Measurements from ENCODE around the gene HNRNPA2B1. TPM values are rescaled to one million over a fixed set of nuclear protein-coding genes. Genes with fewer than 3 reads are reported as not detected.
A peak's percentile ranks its signal among the peaks of the same experiment; 100 is the strongest.
"Not testable (repeated sequence)": the region's sequence is repeated elsewhere in the genome, so short reads cannot be mapped to it uniquely, and the experiment has no call there.

The HNRNPA2B1 gene
- total RNA-seq, 1 experiment from 2014 or later: 347 TPM

DNA sequence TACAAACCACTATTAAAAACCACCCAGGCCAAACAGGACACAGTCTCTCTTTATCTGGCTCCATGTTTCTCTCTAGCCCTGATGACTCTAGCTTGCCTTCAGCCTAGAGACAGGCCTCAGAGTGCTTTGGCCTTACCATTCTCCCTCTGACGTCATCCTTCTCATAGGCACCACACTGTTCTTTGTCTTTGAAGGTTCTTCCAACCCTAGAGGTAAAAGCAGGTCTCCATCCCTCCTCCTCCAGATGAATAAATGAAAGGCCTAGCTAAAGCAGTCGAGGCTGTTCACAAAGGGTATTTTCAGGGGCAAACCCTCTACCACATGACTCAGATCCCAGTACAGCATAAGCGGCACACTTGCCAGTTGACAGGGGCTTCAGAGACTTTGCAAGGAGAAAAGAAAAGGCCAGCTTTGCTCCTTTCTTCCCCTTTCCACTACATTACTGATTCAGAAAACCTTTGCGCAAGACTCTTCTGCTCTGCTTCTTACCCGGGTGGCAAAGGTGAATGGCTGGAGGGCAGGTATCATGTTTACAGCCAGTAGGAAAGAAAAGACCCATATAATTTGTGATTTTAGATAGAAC lies 33.8 kb downstream of the HNRNPA2B1 start:
- no peak for DNase-seq (ENCODE audit: low read depth)

DNA sequence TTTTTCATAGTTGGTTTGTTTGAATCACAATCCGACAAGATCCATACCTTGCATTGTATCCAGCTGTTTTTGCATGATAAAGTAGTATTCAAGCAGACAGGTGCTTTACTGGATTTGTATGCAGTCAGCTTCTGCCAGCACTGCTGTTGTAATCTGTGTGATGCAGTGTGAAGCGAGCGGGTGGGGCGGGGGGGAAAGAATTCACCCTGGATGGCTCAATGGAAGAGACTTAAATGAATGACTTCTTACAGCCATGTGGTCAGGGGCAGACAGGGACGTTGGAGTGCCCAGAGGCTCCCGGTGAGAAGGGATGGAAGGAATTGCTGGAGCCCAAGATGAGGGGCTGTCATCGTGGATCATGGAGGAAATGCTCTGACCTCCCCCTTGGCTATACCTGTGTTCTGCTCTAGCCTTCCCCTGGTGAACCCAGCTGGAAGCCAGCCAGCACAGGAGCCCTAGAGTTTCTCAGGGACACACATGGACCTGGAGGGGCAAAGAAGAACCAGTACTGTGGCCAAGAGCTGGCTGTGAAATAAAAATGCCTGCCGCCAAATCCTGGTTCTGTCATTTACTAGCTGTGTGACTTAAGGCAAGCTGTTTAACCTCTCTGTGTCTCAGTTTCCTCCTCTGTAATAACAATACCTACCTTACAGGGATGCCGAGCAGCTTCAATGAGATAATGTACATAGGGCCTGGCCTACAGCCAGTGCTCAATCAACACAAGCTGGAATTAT lies 34.4 kb downstream of the HNRNPA2B1 start:
- no peak for DNase-seq (ENCODE audit: low read depth)

DNA sequence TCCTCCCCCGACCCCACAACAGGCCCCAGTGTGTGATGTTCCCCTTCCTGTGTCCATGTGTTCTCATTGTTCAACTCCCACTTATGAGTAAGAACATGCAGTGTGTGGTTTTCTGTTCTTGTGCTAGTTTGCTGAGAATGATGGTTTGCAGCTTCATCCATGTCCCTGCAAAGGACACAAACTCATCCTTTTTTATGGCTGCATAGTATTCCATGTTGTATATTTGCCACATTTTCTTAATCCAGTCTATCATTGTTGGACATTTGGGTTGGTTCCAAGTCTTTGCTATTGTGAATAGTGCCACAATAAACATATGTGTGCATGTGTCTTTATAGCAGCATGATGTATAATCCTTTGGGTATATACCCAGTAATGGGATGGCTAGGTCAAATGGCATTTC lies 36.7 kb downstream of the HNRNPA2B1 start:
- not testable (repeated sequence) for DNase-seq (ENCODE audit: low read depth)

DNA sequence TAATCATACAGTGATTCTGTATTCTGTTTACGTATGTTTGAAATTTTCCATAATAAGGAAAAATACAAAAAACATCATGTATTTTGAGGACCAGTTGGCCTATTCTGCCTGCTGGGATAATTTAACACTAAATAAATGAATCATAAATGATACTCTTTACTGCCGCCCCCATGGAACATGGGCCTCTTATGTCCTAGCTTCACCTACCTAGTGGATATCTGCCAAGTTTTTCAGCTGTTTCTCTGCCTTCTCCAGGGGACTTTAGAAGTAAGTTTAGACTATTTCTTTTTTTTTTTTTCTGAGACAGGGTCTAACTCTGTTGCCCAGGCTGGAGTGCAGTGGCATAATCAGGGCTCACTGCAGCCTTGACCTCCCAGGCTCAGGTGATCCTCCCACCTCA lies 38.1 kb downstream of the HNRNPA2B1 start:
- peak; percentile 65 for DNase-seq (ENCODE audit: low read depth)

DNA sequence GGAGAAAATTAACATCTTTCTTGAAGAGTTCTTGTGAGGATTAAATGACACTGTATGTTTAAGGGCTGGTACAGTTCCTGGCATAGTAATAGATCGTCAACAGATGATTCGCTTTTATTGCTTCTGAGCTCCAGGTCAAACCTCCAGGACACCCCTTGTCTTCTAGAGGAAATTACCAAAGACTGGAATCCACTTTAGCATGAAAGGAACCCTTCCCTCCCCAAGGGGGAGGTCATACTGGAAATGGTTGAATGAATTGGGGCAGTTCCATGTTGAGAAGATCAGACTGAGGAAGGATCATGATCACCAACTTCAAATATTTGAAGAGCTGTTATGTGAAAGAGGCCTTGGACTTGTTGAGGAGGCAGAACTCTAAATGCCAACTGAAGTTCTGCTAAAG lies 39.6 kb downstream of the HNRNPA2B1 start:
- DNase-seq (ENCODE audit: low read depth): no peak

DNA sequence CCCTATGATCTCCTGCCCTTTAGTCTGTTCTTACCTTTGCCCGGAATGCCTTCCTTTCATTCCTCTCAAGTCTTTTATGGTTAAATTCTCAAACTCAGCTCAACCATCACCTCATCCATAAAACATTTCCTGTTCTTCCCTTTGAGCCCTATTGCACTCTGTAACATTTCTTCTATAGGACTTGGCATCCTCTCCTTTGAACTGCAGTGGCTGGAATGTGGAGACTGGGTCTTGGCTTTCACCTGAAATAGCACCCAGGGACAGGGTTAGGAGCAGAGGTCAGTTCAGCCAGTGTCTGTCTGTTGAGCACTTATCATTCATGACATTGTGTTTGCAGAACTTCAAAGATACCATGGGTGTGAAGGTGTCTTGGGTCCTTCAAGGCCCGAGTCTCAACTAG lies 41.3 kb downstream of the HNRNPA2B1 start:
- DNase-seq (ENCODE audit: low read depth): no peak

DNA sequence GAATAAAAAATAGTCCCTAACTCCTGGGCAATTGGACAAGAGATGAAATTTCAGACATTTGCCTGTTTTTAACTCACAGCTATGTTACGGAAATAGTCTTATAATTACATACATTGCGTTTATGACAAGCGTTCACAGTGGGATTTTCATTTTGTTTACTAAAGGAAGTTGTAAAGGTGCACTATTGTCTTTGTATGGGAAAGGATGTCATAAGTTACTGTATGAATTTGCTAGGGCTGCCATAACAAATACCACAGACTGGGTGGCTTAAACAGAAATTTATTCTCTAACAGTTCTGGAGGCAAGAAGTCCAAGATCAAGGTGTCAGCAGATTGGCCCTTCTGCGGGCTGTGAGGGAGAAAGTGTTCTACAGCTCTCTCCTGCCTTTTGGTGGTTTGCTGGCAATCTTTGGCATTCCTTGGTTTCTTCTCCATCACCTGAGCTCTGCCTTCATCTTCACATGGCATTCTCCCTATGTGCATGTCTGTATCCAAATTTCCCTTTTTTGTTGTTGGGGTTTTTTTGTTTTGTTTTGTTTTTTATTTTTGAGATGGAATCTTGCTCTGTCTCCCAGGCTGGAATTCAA lies 42.9 kb downstream of the HNRNPA2B1 start:
- DNase-seq (ENCODE audit: low read depth): no peak

DNA sequence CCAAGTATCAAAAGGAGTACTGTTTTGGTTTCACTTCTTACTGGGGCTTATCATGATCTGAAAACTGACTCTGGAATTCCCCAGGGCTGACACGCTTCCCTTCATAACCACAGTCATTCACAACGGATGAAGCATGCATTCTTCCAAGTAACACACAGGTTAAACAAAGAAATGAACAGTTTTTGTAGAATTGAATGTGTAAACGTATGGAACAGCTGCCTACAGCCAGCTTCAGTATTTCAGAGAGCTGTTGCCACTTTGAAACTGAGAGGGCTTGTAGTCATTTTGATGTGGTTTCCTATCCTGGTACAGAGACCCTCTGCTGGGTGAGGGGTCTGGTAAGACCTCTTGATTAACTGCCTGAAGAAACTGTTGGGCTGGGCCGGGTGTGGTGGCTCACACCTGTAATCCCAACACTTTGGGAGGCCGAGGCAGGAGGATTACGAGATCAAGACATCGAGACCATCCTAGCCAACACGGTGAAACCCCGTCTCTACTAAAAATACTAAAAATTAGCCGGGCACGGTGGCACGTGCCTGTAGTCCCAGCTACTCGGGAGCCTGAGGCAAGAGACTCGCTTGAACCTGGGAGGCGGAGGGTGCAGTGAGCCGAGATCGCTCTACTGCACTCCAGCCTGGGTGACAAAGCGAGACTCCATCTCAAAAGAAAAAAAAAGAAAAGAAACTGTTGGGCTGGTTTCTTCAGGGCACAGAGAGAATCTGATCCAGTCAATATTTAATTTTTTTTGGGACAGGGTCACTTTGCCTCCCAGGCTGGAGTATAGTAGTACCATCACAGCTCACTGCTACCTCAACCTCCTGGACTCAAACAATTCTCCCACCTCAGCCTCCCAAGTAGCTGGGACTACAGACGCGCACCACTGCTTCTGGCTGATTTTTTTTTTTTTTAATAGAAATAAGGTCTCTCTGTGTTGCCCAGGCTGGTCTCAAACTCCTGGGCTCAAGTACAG lies 43.8 kb downstream of the HNRNPA2B1 start:
- peak; percentile 93 for DNase-seq (ENCODE audit: low read depth)

DNA sequence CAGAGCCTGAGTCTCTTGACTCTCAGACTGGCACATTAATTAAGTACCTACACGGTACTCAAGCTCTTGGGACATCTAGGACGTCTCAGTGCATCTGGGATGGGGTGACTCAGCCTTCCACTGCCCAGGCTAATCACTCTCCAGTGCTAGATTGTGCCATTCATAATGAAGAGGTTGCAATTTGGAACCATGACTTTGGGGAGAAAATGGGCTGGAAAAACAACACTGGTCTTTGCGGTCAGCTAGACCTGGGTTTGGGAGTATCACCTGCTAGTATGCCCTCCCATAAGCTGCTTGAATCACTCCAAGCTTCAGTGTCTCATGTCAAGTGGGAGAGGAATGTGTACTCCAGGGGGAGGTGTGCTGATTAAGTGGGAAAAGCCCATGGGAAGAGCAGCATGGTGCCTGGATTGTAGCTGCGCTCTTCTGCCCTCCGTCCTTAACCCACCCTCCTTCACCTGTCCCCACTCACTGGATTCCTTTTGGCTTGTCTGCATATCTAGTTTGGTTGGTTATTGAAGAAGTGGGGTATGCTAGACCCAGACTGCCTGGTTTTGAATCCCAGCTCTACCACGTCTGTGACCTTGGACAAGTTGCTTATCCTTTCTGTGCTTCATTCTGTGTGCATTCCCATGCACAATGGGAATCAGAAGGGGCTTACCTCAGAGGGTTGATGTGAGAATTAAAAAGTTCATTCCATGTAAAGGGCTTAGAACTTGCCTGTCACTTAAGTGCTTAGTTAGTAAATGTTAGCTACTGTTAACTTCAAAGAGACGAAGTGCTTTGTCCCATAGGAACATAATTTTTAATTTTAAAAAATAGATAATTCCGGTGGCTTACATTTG lies 44.8 kb downstream of the HNRNPA2B1 start:
- DNase-seq (ENCODE audit: low read depth): peak; percentile 64

DNA sequence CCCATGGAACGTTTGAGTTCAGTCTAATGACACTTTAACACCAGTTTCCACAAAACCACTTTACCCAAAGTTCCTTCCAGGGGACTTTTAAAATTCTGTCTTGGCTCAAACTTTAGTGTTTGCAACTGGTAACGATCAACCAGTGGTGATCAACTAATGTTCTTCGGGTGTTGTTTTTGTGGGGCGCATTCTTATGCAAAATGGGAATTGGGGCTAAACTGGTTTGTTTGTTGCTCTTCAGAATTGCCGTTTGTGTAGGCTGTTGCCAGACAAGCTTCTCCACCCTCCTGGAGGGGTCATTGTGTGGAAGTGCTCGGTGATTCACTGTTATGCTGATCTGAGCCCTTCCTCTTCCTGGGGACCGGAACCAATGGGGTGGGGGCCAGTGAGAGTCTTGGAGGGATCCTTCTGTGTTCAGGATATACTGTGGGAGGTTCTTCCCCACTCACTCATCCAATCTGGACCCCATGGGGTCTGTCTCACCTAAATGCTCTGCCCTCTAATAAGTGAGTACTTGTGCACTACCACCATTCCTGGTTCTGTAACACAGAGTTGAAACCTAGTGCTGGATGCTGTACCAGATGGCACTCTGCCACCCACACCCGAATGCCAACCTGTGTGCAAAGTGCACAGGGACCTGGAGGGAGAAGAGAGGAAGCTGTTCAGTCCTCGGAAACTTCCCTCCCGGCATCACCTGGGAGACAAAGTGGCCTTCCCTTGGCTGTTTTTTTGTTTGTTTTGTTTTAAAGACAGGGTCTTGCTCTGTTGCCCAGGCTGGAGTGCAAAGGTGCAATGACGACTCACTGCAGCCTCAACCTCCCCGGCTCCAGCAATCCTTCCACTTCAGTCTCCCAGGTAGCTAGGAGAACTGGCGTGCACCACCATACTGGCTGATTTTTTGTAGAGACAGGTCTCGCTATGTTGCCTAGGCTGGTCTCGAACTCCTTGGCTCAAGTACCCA lies 46.4 kb downstream of the HNRNPA2B1 start:
- no peak for DNase-seq (ENCODE audit: low read depth)

DNA sequence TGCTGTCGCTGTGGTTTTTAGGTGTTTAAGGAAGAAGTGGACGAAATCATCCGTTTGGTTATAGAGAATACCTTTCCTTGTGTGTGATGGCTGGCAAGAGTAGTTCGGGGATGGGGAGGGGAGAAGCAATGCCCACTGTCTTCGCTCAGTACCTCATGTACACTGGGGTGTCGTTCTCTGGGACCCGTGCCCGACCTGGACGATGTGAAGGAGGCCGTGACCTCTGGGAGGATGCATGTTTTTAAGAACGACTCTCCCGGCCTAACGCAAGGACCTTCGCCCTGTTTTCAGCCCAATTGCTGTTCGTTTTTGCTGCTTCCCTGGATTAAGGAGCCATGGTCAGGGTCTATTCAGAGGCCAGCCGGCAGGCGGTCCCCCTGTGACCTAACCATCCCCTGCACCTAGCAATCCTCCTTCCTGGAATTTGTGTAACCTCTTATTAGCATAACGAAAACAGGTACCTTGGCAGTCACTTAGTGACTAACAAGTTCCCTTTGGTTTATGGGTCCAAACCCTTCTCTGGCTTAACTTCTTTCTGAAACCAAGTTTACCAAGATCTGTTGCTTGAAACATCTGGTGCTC lies 47.2 kb downstream of the HNRNPA2B1 start:
- no peak for DNase-seq (ENCODE audit: low read depth)

DNA sequence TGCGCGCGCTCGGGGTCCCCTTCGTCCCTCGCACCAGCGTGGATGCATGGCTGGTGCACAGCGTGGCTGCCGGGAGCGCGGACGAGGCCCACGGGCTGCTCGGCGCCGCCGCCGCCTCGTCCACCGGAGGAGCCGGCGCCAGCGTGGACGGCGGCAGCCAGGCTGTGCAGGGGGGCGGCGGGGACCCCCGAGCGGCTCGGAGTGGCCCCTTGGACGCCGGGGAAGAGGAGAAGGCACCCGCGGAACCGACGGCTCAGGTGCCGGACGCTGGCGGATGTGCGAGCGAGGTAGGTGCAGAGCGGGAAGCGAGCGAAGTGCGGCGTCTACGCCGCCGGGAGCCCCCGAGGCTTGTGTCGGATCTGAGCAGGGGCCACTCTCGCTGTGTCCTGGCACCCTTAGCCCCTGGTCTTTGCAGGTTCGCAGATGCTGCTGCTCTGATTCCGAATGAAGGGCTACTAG lies 47.7 kb downstream of the HNRNPA2B1 start:
- not testable (repeated sequence) for DNase-seq (ENCODE audit: low read depth)

DNA sequence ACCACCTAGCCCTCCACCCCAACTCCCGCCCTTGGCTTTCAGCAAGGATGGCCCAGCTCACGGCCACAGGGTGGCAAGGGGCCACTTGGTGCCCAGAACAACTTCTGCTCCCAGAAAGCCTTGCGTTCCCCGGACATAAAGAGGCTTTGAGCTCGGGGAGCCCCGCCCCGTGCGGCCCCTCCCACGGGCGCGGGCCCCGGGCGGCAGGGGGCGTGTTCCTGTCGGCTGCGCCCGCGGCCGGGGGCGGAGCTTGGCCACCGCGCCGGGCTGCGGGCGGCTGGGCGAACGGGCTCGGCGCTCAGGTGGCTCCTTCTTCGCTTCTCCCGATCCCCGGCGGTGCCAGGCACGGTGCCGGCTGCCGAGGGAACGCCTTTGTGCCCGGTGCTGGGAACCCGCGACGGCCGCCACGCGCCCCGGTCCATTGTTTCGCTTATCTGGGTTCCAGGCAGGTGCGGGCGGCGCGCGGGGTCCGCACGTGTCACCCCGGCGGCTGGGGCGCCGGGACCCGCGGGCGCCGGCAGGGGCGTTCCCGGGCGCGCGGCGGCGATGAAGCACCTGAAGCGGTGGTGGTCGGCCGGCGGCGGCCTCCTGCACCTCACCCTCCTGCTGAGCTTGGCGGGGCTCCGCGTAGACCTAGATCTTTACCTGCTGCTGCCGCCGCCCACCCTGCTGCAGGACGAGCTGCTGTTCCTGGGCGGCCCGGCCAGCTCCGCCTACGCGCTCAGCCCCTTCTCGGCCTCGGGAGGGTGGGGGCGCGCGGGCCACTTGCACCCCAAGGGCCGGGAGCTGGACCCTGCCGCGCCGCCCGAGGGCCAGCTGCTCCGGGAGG lies 48.4 kb downstream of the HNRNPA2B1 start, which contains the start of gene NFE2L3:
Gene NFE2L3 (plus strand): TSS at position 246 of the 829 bp plus-strand sequence. CDS start 301 bp downstream, at position 547.
- DNase-seq (ENCODE audit: low read depth): peak; percentile 59

DNA sequence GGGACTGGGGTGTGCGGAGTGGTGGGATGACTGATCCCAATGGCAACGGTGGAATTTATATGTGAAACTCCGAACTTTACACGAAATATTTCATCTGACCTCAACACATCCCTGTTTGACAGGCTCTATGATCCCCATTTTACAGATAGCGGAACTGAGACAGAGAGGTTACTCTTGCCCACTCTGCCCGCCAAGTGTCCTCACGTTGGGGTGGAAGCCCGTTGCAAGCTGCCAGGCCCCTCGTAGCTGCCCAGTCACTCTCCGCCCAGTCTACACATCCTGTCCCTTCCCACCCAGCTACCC lies 48.9 kb downstream of the HNRNPA2B1 start:
- no peak for DNase-seq (ENCODE audit: low read depth)

DNA sequence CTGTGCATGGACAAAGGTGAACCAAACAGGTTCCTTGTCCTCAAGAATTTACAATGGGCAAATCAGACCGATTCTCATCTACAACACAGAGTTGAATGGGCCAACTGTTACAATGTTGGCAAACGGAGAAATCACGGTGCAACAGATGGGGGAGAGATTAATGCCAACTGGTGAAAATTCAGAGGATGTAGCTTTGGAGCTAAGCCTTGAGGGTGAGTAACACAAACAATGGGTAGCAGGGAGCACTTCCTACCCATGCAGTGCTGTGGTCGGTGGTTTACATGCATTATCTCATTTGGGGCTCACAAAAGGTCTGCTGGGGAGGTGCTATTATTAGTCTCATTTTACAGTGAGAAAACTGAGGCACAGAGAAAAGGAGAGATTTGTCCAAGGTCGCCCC lies 49.5 kb downstream of the HNRNPA2B1 start:
- DNase-seq (ENCODE audit: low read depth): peak; percentile 26

DNA sequence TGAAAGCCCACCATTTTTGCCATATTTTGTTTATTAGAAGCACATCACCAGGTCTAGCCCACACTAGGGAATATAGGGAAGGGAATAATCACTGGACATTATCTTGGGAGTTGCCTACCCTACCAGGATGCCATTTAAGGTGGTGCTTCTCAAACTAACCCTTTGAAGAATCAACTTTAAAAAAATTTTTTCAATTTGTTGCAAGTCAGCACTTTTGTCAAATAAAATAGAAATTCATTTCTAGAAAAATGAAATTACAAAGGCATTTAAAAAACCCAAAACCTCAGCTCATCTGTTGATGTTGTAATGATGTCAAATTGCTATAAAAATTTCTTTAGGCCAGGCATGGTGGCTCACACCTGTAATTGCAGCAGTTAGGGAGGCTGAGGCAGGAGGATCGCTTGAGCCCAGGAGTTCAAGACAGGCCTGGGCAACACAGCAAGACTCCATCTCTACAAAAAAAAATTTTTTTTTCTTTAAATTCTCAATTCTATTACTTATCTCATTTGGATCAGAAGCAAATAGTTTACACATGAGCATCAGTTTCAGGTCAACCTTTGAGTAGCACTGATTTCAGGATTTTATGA lies 51.1 kb downstream of the HNRNPA2B1 start:
- no peak for DNase-seq (ENCODE audit: low read depth)

DNA sequence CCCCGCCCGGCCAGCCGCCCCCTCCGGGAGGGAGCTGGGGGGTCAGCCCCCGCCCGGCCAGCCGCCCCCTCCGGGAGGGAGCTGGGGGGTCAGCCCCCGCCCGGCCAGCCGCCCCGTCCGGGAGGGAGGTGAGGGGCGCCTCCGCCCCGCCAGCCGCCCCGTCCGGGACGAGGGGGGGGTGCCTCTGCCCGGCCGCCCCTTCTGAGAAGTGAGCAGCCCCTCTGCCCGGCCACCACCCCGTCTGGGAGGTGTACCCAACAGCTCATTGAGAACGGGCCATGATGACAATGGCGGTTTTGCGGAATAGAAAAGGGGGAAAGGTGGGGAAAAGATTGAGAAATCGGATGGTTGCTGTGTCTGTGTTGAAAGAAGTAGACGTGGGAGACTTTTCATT lies 52.2 kb downstream of the HNRNPA2B1 start:
- not testable (repeated sequence) for DNase-seq (ENCODE audit: low read depth)

All from LHCN-M2 (cell line).